ENCODE measurements around the gene MPEG1. TPM values are rescaled to one million over a fixed set of nuclear protein-coding genes. Genes with fewer than 3 reads are reported as not detected.

MPEG1 gene
- total and polyA plus RNA-seq, 2 of the 4 experiments (the other 2 are of a cell fraction), result not detected

GRCh38 chr11:59218319-59218718, 5.6 kb upstream of the MPEG1 start:
- no peak overlapping the region for H4K5ac ChIP-seq (ENCODE audit: low read depth, low read length)
- POLR2A ChIA-PET (ENCODE audit: unreplicated experiment), result interaction anchor here (0.6 kb wide), 1 partner anchor 76 kb away, joined by 7 read pairs; the partner anchor contains the start of gene FAM111A
- no TSS peak for BruUV-seq (replicated peaks)

More at GRCh38 chr11:59218319-59218718, 5.6 kb upstream of the MPEG1 start:
- H3K56ac ChIP-seq (ENCODE audit: extremely low read depth, insufficient read depth, low read length), result no peak overlapping the region
- dilution Hi-C loops (cut with HindIII; ENCODE audit: low sequenced_read_pairs, unreplicated experiment), result no loop called here
- CTCF ChIA-PET, result no interaction called here
- H2AFZ ChIP-seq (replicated peaks; ENCODE audit: low read length, poor library complexity), result no peak overlapping the region
- in situ Hi-C loops (cut with MboI; ENCODE audit: low sequenced_read_pairs), result no loop called here
- H4K8ac ChIP-seq (ENCODE audit: low read depth in 2 of 2, low read length in 2 of 2), result no peak overlapping the region
- DNase-seq (no peak), ATAC-seq (ENCODE audit: low read depth) (no peak)
- peaks cover 23% of the 10 kb centered on the region for H3K4me1 ChIP-seq (ENCODE audit: control insufficient read depth, insufficient read depth, low read length)
- H3K27ac ChIP-seq (ENCODE audit: insufficient read depth, low read length), result no peak overlapping the region
- peaks cover 14% of the 10 kb centered on the region for H3K9me1 ChIP-seq (ENCODE audit: insufficient read depth, low read length)
- H4K91ac ChIP-seq (ENCODE audit: insufficient read depth, low read depth, low read length), result no peak overlapping the region
- no peak overlapping the region for H2AK5ac ChIP-seq (ENCODE audit: low read depth, low read length)
- H3K18ac ChIP-seq (ENCODE audit: low read depth, low read length), result no peak overlapping the region
- H3K27me3 ChIP-seq (ENCODE audit: control insufficient read depth, insufficient read depth, low read length), result peaks cover 6% of the 10 kb centered on the region
- intact Hi-C loops (cut with micrococcal nuclease), result no loop called here
- H3K14ac ChIP-seq (replicated peaks; ENCODE audit: low read depth, low read length), result no peak overlapping the region
- H4K20me1 ChIP-seq (ENCODE audit: insufficient read depth, low read length), result no peaks in the 10 kb centered on the region
- H3K9ac ChIP-seq (ENCODE audit: low read depth, low read length), result no peak overlapping the region
- H3K36me3 ChIP-seq (ENCODE audit: control insufficient read depth, insufficient read depth, low read length), result no peaks in the 10 kb centered on the region
- H3K4me3 ChIP-seq (ENCODE audit: insufficient read depth, low read depth, low read length), result no peak overlapping the region
- no peak overlapping the region for H2BK5ac ChIP-seq (ENCODE audit: low read depth, low read length, poor library complexity, severe bottlenecking)
- H3K4me2 ChIP-seq (ENCODE audit: low read depth, low read length), result no peak overlapping the region
- H2BK120ac ChIP-seq (ENCODE audit: low read depth, low read length), result no peak overlapping the region
- H2BK15ac ChIP-seq (ENCODE audit: low read depth, low read length), result no peak overlapping the region
- no peaks in the 10 kb centered on the region for H3K9me3 ChIP-seq (ENCODE audit: control insufficient read depth, insufficient read depth, low read length)
- WGBS, 2 experiments (ENCODE audit: extremely low coverage in 2 of 2, insufficient read length in 1 of 2), result no CpG with 5 or more reads among the region's 4 CpGs
- H2BK20ac ChIP-seq (ENCODE audit: low read depth, low read length), result peak overlapping the region; percentile 39; the same call in 1 of the 2 replicates
- no peaks in the 10 kb centered on the region for H3K79me1 ChIP-seq (ENCODE audit: low read depth in 1 of 2, low read length in 2 of 2)
- TF ChIP-seq FOS (IDR thresholded peaks at IDR 0.05; ENCODE audit: low read depth, low read length) (no peak), POLR2A (IDR thresholded peaks at IDR 0.05; ENCODE audit: low read depth, low read length) (no peak), CEBPB (IDR thresholded peaks at IDR 0.05; ENCODE audit: low read depth, low read length) (no peak), MXI1 (IDR thresholded peaks at IDR 0.05; ENCODE audit: borderline replicate concordance, low read depth, low read length) (no peak), CTCF (conservative IDR thresholded peaks at IDR 0.05; ENCODE audit: low read depth, low read length) (no peak), RAD21 (IDR thresholded peaks at IDR 0.05; ENCODE audit: low read length) (no peak), MAZ (IDR thresholded peaks at IDR 0.05; ENCODE audit: borderline replicate concordance, low read depth, low read length) (no peak), MAFK (IDR thresholded peaks at IDR 0.05; ENCODE audit: low read depth, low read length) (no peak), NFE2L2 (IDR thresholded peaks at IDR 0.05; ENCODE audit: low read depth, low read length) (no peak), ELK1 (IDR thresholded peaks at IDR 0.05; ENCODE audit: borderline replicate concordance, low read depth, low read length) (no peak), BHLHE40 (IDR thresholded peaks at IDR 0.05; ENCODE audit: low read depth, low read length) (no peak), CHD1 (IDR thresholded peaks at IDR 0.05; ENCODE audit: low read depth, low read length) (no peak), USF2 (IDR thresholded peaks at IDR 0.05; ENCODE audit: low read depth, low read length) (no peak), RFX5 (IDR thresholded peaks at IDR 0.05; ENCODE audit: low read depth, low read length) (no peak), SMC3 (IDR thresholded peaks at IDR 0.05; ENCODE audit: low read depth, low read length) (no peak)
- no peak overlapping the region for H2AK9ac ChIP-seq (replicated peaks; ENCODE audit: low read depth, low read length, poor library complexity)
- no peak overlapping the region for H3K23ac ChIP-seq (ENCODE audit: low read depth, low read length)
- no peak overlapping the region for H3K4ac ChIP-seq (ENCODE audit: low read depth, low read length)
